Keratinocyte (primary cell): ENCODE measurements around the gene PPP2R5B.

Source experiments
- CTCF ChIP-seq, 3 experiments: IDR thresholded peaks in 1 of 3; conservative IDR thresholded peaks in 1 of 3; optimal IDR thresholded peaks in 1 of 3; 2 replicates in 2 of 3; 3 replicates in 1 of 3; pipeline versions ENCODE3 to v1.5.1; 2011; ENCODE audit warnings: low read length in 3 of 3, mild to moderate bottlenecking in 3 of 3, moderate library complexity in 2 of 3, control low read depth in 1 of 3, inconsistent platforms in 1 of 3; ENCODE audit not compliant: insufficient read depth in 2 of 3; ENCODE audit errors: extremely low read depth in 1 of 3
- EZH2 ChIP-seq: IDR thresholded peaks from one replicate; pipeline ENCODE4 v1.6.1; 2012; ENCODE audit warnings: inconsistent platforms, mild to moderate bottlenecking, low read length, moderate library complexity

GRCh38 chr11:64891215-64891848, 33.2 kb upstream of the PPP2R5B start:
- no peak for TF ChIP-seq CTCF (optimal IDR thresholded peaks at IDR 0.05 in 1 of 3, IDR thresholded peaks at IDR 0.05 in 1 of 3, conservative IDR thresholded peaks at IDR 0.05 in 1 of 3; ENCODE audit: extremely low read depth in 1 of 3, insufficient read depth in 2 of 3, low read length in 3 of 3)
- no peak for TF ChIP-seq EZH2
